HG02840 (cell line): ENCODE data around the gene MYO7B.

Source experiments
- ATAC-seq: cut with Tn5 transposase; IDR thresholded peaks from one replicate; pipeline ENCODE4 v1.9.1; 2021; ENCODE audit warnings: mild to moderate bottlenecking, moderate library complexity, moderate number of reproducible peaks; ENCODE audit not compliant: unreplicated experiment, low FRiP score

Gene MYO7B

DNA sequence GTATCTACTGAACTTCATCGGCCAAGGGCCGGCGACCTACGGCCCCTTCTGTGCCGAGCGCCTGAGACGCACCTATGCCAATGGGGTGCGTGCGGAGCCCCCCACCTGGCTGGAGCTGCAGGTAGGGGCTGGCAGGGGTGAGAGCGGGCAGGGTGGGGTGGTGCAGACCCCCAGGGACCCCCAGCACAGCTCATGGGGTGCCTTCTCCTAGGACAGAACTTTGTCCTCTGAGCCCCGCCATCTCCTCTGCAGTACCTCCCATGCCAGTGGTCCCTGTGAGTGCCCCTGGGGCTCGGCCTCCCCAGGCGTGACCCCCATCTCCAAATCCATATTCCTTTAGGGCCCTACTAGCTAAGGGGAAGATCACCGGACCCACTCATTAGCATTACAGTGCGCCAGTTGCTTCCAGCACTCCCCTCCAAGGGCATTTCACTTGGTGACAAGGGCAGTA lies 86.5 kb downstream of the MYO7B start:
- ATAC-seq, result no peak

DNA sequence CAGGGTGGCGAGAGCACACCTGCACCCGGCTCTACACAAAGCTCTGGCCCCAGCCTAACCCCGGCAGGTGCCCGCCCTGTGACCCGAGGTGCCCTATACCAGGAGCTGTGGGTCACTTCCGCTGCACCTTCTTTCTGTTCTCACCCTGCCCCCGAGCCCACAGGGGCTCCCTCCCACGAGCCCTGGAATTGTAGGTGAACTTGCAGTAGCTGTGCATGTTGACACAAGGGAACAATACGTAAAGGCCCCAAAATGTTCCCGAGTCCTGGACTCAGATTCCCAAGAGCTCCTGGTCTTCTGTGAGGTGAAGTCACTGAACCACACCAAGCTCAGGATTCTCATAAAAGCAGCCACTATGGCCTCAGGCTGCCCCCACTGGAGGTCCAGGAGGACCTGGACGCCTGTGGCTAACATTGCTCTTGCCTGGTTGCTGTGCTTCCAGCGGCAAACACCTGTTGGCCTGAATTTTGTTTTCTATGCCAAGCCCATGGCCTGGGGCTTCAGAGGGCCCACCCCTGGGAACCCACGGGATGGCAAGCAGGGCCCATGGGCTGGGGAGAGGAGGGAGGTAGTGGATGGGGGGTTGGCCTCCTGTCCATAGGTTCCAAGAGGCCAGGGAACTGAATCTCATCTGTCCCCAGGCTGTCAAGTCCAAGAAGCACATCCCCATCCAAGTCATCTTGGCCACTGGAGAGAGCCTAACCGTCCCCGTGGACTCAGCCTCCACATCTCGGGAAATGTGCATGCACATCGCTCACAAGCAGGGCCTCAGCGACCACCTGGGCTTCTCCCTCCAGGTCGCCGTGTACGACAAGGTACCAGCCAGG lies 87.3 kb downstream of the MYO7B start:
- no peak for ATAC-seq

DNA sequence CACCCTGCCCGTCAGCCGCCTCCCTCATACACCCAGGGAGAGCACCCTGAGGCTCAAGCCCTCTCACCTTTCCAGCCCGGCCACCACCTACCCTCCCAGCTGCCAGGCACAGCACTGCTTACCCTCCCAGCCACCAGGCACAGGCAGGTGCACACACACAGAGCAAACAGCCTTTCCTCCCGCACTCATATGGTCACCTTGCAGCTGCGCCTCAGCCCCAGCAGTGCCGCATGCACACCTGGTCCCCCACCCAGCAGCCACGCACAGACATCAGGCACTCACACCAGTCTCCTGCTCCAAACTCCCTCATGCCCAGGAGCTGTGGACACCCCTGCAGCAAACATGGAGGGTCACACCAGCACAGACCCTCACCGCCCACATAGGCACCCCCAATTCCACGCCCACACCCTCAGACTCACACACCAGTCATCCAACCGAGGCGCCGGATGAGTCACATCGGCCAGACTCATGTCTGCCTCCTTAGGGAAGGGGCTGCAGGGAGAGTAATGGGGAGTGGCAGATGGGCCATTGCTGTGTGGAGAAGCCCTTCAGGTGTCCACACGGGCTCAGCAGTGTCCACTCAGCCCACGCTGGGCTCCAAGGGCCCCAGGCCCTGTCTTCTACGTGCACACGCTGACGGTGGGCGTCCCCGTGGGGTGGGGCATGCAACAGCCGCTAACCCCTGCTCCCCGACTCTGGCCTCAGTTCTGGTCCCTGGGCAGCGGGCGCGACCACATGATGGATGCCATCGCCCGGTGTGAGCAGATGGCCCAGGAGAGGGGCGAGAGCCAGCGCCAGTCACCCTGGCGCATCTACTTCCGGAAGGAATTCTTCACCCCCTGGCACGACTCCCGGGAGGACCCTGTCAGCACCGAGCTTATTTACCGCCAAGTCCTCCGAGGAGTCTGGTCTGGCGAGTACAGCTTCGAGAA lies 88.2 kb downstream of the MYO7B start:
- no peak for ATAC-seq

GRCh38 chr2:127624320-127624755 lies 88.9 kb downstream of the MYO7B start:
- ATAC-seq, result no peak

- no peak for ATAC-seq
Observed at GRCh38 chr2:127624756-127625571, 89.5 kb downstream of the MYO7B start.

- ATAC-seq, result no peak
Observed at GRCh38 chr2:127625572-127625951, 90.1 kb downstream of the MYO7B start.

DNA sequence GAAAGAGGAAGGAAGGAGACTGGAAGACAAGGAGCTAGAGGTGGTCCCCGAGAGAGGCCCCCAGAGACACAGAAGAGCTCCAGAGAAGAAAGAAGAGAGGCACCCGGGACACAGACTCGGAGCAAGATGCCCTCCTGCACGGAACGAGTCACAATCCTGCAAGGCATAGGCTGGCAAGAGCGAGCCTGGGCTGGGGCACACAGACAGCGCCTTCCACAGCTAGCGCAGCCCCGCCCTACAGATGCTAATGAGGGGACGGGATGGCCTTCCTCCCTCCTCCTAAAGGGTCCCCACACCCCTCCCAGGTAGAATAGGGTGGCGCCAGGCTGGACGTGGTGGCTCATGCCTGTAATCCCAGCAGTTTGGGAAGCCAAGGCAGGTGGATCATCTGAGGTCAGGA lies 90.7 kb downstream of the MYO7B start:
- ATAC-seq, result no peak

DNA sequence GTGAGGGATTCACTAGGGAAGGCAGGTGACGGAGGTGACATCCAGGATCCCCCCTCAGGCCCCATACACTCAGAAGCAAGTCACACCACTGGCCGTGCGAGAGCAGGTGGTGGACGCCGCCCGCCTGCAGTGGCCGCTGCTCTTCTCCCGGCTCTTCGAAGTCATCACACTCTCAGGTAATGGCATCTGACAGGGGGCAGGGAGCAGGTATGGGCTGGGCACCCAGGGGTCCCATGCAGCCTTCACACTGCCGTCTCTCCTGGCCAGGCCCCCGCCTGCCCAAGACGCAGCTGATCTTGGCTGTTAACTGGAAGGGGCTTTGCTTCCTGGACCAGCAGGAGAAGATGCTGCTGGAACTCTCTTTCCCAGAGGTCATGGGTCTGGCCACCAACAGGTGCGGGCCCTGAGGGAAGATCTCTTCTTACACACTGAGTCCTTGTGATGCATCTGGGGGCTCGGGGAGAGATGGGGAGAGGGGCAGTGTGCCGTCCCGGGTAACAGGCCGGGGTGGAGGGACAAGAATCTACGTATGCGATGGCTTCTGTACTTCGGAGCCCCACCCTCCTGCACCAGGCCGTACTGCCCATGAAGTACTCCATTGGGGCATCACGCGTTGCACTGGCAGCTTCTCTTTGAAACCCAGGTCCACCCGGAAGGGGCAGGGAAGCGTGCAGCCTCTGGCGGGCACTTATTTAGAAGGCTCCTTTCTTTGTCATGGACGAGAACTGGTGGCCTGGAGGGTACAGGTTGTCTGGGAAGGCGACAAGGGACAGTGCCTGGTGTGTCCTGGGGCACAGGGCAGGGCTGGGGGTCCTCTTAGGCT lies 91.6 kb downstream of the MYO7B start:
- ATAC-seq, result no peak

GRCh38 chr2:127627740-127628571 lies 92.5 kb downstream of the MYO7B start:
- no peak for ATAC-seq

DNA sequence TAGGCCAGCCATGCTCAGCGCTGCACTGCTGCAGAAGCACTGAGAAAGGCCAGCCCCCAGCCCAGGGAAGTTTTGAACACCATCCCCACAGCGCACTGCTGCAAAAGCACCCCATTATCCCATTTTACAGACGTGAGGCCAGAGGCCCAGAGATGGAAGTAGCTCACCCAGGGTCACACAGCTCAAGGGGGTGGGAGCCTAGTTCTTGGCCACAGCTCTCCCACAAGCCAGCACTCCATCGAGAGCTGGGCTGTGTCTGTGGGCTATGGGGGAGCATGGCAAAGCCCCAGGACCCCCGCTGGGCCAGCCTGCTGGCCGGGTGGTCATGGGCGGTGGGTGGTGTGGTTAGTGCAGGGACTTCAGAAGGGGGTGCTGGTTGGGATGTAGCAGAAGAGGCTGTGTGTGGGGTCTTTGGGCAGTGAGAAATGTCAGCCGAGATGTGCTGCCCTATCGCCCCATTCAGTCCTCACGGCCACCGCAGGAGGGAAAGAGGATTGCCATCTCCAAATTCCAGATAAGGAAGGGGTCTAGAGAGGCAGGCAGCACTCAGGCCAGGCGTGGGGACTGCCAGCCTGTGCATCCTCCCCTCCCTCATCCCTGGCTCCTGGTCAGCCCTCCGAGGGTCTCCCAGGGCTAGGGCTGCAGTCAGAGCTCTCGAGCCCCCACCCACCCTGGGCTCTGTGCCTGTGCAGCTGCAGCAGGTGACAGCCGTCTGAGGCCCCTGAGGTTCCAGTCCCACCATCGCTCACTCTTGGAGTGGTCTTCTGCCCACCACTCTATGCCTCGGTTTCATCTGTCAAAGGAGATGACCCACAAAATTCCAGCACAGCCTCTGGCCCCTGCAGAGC lies 93.5 kb downstream of the MYO7B start:
- ATAC-seq, result no peak

DNA sequence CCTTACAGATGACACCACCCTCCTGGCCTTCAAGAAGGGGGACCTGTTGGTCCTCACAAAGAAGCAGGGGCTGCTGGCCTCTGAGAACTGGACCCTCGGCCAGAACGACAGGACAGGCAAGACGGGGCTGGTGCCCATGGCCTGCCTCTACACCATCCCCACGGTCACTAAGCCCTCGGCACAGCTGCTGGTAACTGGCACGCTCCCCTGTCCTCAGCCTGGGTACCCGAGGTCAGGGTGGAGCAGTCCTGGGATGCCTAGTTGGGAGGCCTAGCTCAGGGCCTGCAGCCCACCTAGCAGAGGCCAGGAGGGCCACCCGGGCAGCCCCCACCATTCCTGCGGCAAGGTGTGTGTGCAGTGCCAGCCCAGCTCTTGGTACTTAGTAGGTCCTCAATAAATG lies 94.2 kb downstream of the MYO7B start:
- no peak for ATAC-seq

DNA sequence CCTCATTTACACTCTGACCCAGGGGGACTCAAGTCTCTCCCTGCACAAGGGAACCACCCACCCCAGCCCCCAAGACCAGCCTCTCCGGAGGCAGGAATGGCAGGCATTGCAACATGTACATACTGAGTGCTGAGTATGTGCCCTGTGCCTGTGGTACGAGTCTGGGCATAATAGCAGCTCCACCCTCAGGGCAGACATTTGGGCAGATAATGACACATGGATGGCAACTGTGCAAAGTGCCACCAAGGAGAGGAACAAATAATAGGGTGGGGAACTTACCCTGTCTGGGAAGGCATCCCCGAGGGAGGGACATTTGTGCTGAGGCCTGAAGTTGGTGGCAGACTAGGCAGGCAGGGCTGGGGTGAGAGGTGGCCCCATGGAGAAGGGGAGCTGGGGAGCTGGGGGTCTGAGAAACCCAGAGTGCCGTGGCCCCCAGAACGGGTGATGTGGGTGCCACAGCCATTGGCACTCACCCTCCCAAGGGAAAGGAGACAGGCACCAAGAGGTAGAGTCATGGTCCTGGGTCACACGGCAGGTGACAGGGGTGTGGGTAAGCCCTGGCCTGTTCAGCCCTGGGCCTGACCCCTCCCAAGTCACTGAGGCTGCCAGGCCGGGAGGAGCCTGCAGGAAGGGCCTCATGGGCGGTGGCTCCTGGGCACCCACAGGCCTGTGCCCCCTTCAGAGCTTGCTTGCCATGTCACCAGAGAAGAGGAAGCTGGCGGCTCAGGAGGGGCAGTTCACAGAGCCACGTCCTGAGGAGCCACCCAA lies 94.8 kb downstream of the MYO7B start:
- no peak for ATAC-seq

- no peak for ATAC-seq
Observed at GRCh38 chr2:127630864-127631540, 95.5 kb downstream of the MYO7B start.

GRCh38 chr2:127631541-127631996 lies 96.1 kb downstream of the MYO7B start:
- no peak for ATAC-seq

GRCh38 chr2:127631997-127632581 lies 96.6 kb downstream of the MYO7B start:
- no peak for ATAC-seq
